ENCODE data around the gene OR8D1. TPM values are rescaled to one million over a fixed set of nuclear protein-coding genes. Genes with fewer than 3 reads are reported as not detected.

Gene OR8D1
- total RNA-seq, 1 experiment from 2014 or later, result 0.41 TPM

- POLR2A ChIA-PET (ENCODE audit: low non-redundant PET), result no interaction called here
- TF ChIP-seq EZH2 (IDR thresholded peaks at IDR 0.05; ENCODE audit: borderline replicate concordance, low read depth, low read length, poor library complexity, severe bottlenecking) (no peak), CTCF (conservative IDR thresholded peaks at IDR 0.05; ENCODE audit: low read depth, low read length) (no peak)
- DNase-seq (ENCODE audit: low spot score), result no peak
- no peak overlapping the region for H3K4me3 ChIP-seq (ENCODE audit: low read depth, low read length, poor library complexity, severe bottlenecking)
- intact Hi-C loops (cut with micrococcal nuclease; ENCODE audit: unreplicated experiment), result no loop called here
- H3K9me3 ChIP-seq (ENCODE audit: low read depth, low read length, poor library complexity, severe bottlenecking), result peaks cover 2% of the 10 kb centered on the region
- no peaks in the 10 kb centered on the region for H3K36me3 ChIP-seq (ENCODE audit: insufficient read depth, low read length, poor library complexity, severe bottlenecking)
- no peaks in the 10 kb centered on the region for H3K27me3 ChIP-seq (replicated peaks; ENCODE audit: insufficient read depth, low read depth, low read length, poor library complexity)
- no peaks in the 10 kb centered on the region for H3K4me1 ChIP-seq (ENCODE audit: insufficient read depth, low read length, poor library complexity, severe bottlenecking)
- no peak overlapping the region for H3K27ac ChIP-seq (ENCODE audit: low read depth, low read length, poor library complexity, severe bottlenecking)
- CTCF ChIA-PET, result no interaction called here
- BruUV-seq (replicated peaks), result no TSS peak
These were observed 30.6 kb upstream of the OR8D1 start for GRCh38 chr11:124344346-124344745.

- ChIA-PET POLR2A (ENCODE audit: low non-redundant PET) (no interaction called here), CTCF (no interaction called here)
- no peaks in the 10 kb centered on the region for H3K36me3 ChIP-seq (ENCODE audit: insufficient read depth, low read length, poor library complexity, severe bottlenecking)
- H3K4me1 ChIP-seq (ENCODE audit: insufficient read depth, low read length, poor library complexity, severe bottlenecking), result no peaks in the 10 kb centered on the region
- no peaks in the 10 kb centered on the region for H3K27me3 ChIP-seq (replicated peaks; ENCODE audit: insufficient read depth, low read depth, low read length, poor library complexity)
- no peak overlapping the region for H3K27ac ChIP-seq (ENCODE audit: low read depth, low read length, poor library complexity, severe bottlenecking)
- H3K9me3 ChIP-seq (ENCODE audit: low read depth, low read length, poor library complexity, severe bottlenecking), result no peaks in the 10 kb centered on the region
- BruUV-seq (replicated peaks), result no TSS peak
- no peak for DNase-seq (ENCODE audit: low spot score)
- intact Hi-C loops (cut with micrococcal nuclease; ENCODE audit: unreplicated experiment), result no loop called here
- H3K4me3 ChIP-seq (ENCODE audit: low read depth, low read length, poor library complexity, severe bottlenecking), result no peak overlapping the region
- TF ChIP-seq EZH2 (IDR thresholded peaks at IDR 0.05; ENCODE audit: borderline replicate concordance, low read depth, low read length, poor library complexity, severe bottlenecking) (no peak), CTCF (conservative IDR thresholded peaks at IDR 0.05; ENCODE audit: low read depth, low read length) (no peak)
These were observed 26.3 kb upstream of the OR8D1 start for GRCh38 chr11:124340142-124340447.

- POLR2A ChIA-PET (ENCODE audit: low non-redundant PET), result no interaction called here
- no TSS peak for BruUV-seq (replicated peaks)
- Histone ChIP-seq H3K27me3 (replicated peaks; ENCODE audit: insufficient read depth, low read depth, low read length, poor library complexity) (no peaks in the 10 kb centered on the region), H3K27ac (ENCODE audit: low read depth, low read length, poor library complexity, severe bottlenecking) (no peak overlapping the region), H3K9me3 (ENCODE audit: low read depth, low read length, poor library complexity, severe bottlenecking) (no peaks in the 10 kb centered on the region), H3K4me1 (ENCODE audit: insufficient read depth, low read length, poor library complexity, severe bottlenecking) (no peaks in the 10 kb centered on the region), H3K4me3 (ENCODE audit: low read depth, low read length, poor library complexity, severe bottlenecking) (no peak overlapping the region), H3K36me3 (ENCODE audit: insufficient read depth, low read length, poor library complexity, severe bottlenecking) (no peaks in the 10 kb centered on the region)
- TF ChIP-seq CTCF (conservative IDR thresholded peaks at IDR 0.05; ENCODE audit: low read depth, low read length), result no peak
- TF ChIP-seq EZH2 (IDR thresholded peaks at IDR 0.05; ENCODE audit: borderline replicate concordance, low read depth, low read length, poor library complexity, severe bottlenecking), result no peak
- CTCF ChIA-PET, result no interaction called here
- intact Hi-C loops (cut with micrococcal nuclease; ENCODE audit: unreplicated experiment), result no loop called here
- no peak for DNase-seq (ENCODE audit: low spot score)
These were observed 25.8 kb upstream of the OR8D1 start for GRCh38 chr11:124339396-124340141.
